HepG2 (cell line): ENCODE data around the gene NDUFB3. TPM values are rescaled to one million over a fixed set of nuclear protein-coding genes. Genes with fewer than 3 reads are reported as not detected.

Experiments
- CREM ChIP-seq, 2 experiments: sonication (generic) in 1 of 2; formaldehyde crosslinking in 1 of 2; IDR thresholded peaks; 2 replicates each; pipeline versions ENCODE4 v1.4.0 to v1.6.1; 2016 to 2020; ENCODE audit warnings: antibody characterized with exemption in 1 of 2, mild to moderate bottlenecking in 1 of 2, missing genetic modification reagents in 1 of 2
- CSRNP1 ChIP-seq: sonication (generic); formaldehyde crosslinking; IDR thresholded peaks from 2 replicates; pipeline ENCODE4 v1.8.1; 2023; ENCODE audit warnings: mild to moderate bottlenecking, missing genetic modification reagents
- DBP ChIP-seq: sonication (generic); formaldehyde crosslinking; IDR thresholded peaks from 2 replicates; pipeline ENCODE4 v1.4.0; 2020; ENCODE audit warnings: missing genetic modification reagents; ENCODE audit errors: not compliant biosample characterization
- HMGA1 ChIP-seq: sonication (generic); formaldehyde crosslinking; conservative IDR thresholded peaks from 2 replicates; pipeline ENCODE4 v1.4.0; 2020; ENCODE audit warnings: missing genetic modification reagents
- NFATC3 ChIP-seq: sonication (generic); formaldehyde crosslinking; IDR thresholded peaks from 2 replicates; pipeline ENCODE4 v1.5.1; 2020; ENCODE audit warnings: mild to moderate bottlenecking, missing genetic modification reagents
- NFKBIZ ChIP-seq: IDR thresholded peaks from 2 replicates; pipeline ENCODE4 v1.6.1; 2018; ENCODE audit warnings: missing genetic modification reagents, missing compliant biosample characterization
- SALL2 ChIP-seq: sonication (generic); formaldehyde crosslinking; IDR thresholded peaks from 2 replicates; pipeline ENCODE4 v1.8.1; 2023; ENCODE audit warnings: mild to moderate bottlenecking, missing genetic modification reagents, inconsistent platforms
- SIX1 ChIP-seq: sonication (generic); formaldehyde crosslinking; IDR thresholded peaks from 2 replicates; pipeline ENCODE4 v1.4.0; 2020; ENCODE audit warnings: missing genetic modification reagents, borderline replicate concordance
- TEAD2 ChIP-seq: sonication (generic); formaldehyde crosslinking; IDR thresholded peaks from 2 replicates; pipeline ENCODE4 v1.9.0; 2021; ENCODE audit warnings: missing genetic modification reagents
- ZNF256 ChIP-seq: sonication (generic); formaldehyde crosslinking; conservative IDR thresholded peaks from 2 replicates; pipeline ENCODE4 v1.4.0; 2020; ENCODE audit warnings: missing genetic modification reagents
- ZNF501 ChIP-seq: sonication (generic); formaldehyde crosslinking; IDR thresholded peaks from 2 replicates; pipeline ENCODE4 v1.5.1; 2020; ENCODE audit warnings: mild to moderate bottlenecking, moderate library complexity, missing genetic modification reagents
- ZNF512 ChIP-seq: sonication (generic); formaldehyde crosslinking; IDR thresholded peaks from 2 replicates; pipeline ENCODE4 v1.4.0; 2020; ENCODE audit warnings: mild to moderate bottlenecking, missing genetic modification reagents
- ZNF513 ChIP-seq: sonication (generic); formaldehyde crosslinking; conservative IDR thresholded peaks from 2 replicates; pipeline ENCODE4 v1.5.0; 2020; ENCODE audit warnings: missing genetic modification reagents
- polyA plus RNA-seq, 8 experiments: library from polyadenylated mRNA; depleted of rRNA in 3 of 8; stranded (reverse) in 7 of 8; unstranded in 1 of 8; fragments of >200 nt; fragmentation: Illumina TruSeq in 4 of 8; extraction: Trizol in 4 of 8; gene quantifications; 2 replicates each; pipeline versions ENCODE4 v1.2.1 to v1.2.3, GENCODE V29; 2011 to 2016; ENCODE audit warnings: low read depth in 4 of 8, missing spikeins in 1 of 8, mixed read lengths in 1 of 8; ENCODE audit not compliant: insufficient read depth in 1 of 8
- total RNA-seq, 5 experiments: library from RNA; depleted of rRNA; stranded (reverse); fragments of >200 nt; fragmentation: Illumina TruSeq; extraction: Trizol; gene quantifications; 2 replicates each; pipeline ENCODE4 v1.2.3, GENCODE V29; 2016; ENCODE audit warnings: low read depth in 1 of 5
- TF ChIP-seq, protein P1 (sequence below): sonication (generic); formaldehyde crosslinking; IDR thresholded peaks from 2 replicates; pipeline ENCODE4 v1.5.0; 2020; ENCODE audit warnings: mild to moderate bottlenecking, missing genetic modification reagents
- TF ChIP-seq, protein P2 (sequence below): sonication (generic); formaldehyde crosslinking; IDR thresholded peaks from 2 replicates; pipeline ENCODE4 v1.8.0; 2022; ENCODE audit warnings: mild to moderate bottlenecking, missing genetic modification reagents, moderate library complexity
- TF ChIP-seq, protein P3 (sequence below): sonication (generic); formaldehyde crosslinking; IDR thresholded peaks from 2 replicates; pipeline ENCODE4 v1.9.0; 2021; ENCODE audit warnings: missing genetic modification reagents, borderline replicate concordance

The NDUFB3 gene
- total and polyA plus RNA-seq, 2 of the 13 experiments (the other 11 are each of a cell fraction or from before 2014, with no cell fraction given): 50.7 to 159 TPM

DNA sequence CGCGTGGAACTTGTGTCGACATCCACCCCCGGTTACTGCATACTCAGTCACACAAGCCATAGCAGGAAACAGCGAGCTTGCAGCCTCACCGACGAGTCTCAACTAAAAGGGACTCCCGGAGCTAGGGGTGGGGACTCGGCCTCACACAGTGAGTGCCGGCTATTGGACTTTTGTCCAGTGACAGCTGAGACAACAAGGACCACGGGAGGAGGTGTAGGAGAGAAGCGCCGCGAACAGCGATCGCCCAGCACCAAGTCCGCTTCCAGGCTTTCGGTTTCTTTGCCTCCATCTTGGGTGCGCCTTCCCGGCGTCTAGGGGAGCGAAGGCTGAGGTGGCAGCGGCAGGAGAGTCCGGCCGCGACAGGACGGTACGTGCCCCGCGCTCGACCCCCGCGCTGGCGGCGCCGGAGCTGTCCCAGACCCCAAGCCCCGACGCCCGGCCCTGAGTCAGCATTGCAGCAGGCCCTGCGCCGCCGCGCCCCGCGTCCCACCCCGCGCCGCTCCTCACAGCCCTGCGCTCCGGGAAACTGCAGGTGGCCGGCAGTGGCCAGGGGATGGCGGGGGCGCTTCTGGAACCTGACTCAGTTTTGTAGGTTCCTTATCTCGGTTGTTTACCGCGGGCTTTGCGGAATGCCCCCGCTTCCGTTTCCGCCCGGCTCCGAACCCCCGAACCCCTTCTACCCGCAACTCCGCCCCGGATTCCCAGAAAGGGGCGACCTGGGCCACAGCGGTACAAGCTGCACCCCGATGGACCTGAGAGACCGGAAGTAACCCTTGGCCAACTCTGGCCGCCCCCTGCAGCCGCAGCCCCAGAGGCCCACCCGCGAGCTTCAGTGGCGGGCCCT lies 44.5 kb downstream of the NDUFB3 start, which contains the start of gene CFLAR (continued):
- TF ChIP-seq ZNF501 (CRISPR knock-in tag) (no peak), CREM (IDR thresholded peaks at IDR 0.05) (no peak; the same call in 1 of the 2 replicates), CREM (CRISPR knock-in tag; IDR thresholded peaks at IDR 0.05) (no peak), ZNF512 (CRISPR knock-in tag) (no peak), ZNF513 (CRISPR knock-in tag) (0 out of 2 replicates have a peak, but pooled peaks have one; percentile 58), NFATC3 (CRISPR knock-in tag) (peak; percentile 32; the same call in 1 of the 2 replicates), HMGA1 (CRISPR knock-in tag) (no peak), SIX1 (no peak), CSRNP1 (CRISPR knock-in tag) (peak; percentile 34; the same call in 1 of the 2 replicates), ZNF256 (no peak), NFKBIZ (CRISPR knock-in tag) (no peak), DBP (CRISPR knock-in tag) (peak; percentile 84), TEAD2 (0 out of 2 replicates have a peak, but pooled peaks have one; percentile 72), SALL2 (CRISPR knock-in tag) (peak; percentile 68; the same call in 1 of the 2 replicates)
- TF ChIP-seq, protein P1, sequence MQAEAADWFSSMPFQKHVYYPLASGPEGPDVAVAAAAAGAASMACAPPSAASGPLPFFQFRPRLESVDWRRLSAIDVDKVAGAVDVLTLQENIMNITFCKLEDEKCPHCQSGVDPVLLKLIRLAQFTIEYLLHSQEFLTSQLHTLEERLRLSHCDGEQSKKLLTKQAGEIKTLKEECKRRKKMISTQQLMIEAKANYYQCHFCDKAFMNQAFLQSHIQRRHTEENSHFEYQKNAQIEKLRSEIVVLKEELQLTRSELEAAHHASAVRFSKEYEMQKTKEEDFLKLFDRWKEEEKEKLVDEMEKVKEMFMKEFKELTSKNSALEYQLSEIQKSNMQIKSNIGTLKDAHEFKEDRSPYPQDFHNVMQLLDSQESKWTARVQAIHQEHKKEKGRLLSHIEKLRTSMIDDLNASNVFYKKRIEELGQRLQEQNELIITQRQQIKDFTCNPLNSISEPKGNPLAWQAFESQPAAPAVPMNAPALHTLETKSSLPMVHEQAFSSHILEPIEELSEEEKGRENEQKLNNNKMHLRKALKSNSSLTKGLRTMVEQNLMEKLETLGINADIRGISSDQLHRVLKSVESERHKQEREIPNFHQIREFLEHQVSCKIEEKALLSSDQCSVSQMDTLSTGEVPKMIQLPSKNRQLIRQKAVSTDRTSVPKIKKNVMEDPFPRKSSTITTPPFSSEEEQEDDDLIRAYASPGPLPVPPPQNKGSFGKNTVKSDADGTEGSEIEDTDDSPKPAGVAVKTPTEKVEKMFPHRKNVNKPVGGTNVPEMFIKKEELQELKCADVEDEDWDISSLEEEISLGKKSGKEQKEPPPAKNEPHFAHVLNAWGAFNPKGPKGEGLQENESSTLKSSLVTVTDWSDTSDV (CRISPR knock-in tag): 0 out of 2 replicates have a peak, but pooled peaks have one; percentile 64
- TF ChIP-seq, protein P2, sequence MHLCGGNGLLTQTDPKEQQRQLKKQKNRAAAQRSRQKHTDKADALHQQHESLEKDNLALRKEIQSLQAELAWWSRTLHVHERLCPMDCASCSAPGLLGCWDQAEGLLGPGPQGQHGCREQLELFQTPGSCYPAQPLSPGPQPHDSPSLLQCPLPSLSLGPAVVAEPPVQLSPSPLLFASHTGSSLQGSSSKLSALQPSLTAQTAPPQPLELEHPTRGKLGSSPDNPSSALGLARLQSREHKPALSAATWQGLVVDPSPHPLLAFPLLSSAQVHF (CRISPR knock-in tag): no peak
- TF ChIP-seq, protein P3, sequence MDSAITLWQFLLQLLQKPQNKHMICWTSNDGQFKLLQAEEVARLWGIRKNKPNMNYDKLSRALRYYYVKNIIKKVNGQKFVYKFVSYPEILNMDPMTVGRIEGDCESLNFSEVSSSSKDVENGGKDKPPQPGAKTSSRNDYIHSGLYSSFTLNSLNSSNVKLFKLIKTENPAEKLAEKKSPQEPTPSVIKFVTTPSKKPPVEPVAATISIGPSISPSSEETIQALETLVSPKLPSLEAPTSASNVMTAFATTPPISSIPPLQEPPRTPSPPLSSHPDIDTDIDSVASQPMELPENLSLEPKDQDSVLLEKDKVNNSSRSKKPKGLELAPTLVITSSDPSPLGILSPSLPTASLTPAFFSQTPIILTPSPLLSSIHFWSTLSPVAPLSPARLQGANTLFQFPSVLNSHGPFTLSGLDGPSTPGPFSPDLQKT (CRISPR knock-in tag): peak; percentile 77; the same call in 1 of the 2 replicates
